Germinal center (tissue), 1 donor: ENCODE data around the gene FAM200B.
A peak's percentile ranks its signal among the peaks of the same experiment; 100 is the strongest.

ENCODE experiments used
- DNase-seq: peaks from one replicate; pipeline ENCODE4 v3.0.0; 2012; ENCODE audit warnings: mixed read lengths, low spot score

FAM200B gene

GRCh38 chr4:15668566-15669435 is 12.8 kb upstream of the FAM200B start:
- DNase-seq, result no peak

- peak; percentile 42 for DNase-seq
Measured at GRCh38 chr4:15670576-15670975, 11.1 kb upstream of the FAM200B start.

- no peak for DNase-seq
Measured at GRCh38 chr4:15672101-15672500, 9.5 kb upstream of the FAM200B start.

- no peak for DNase-seq
Measured at GRCh38 chr4:15673337-15673736, 8.3 kb upstream of the FAM200B start.

- DNase-seq, result no peak
Measured at GRCh38 chr4:15674046-15674445, 7.6 kb upstream of the FAM200B start.

- DNase-seq, result peak; percentile 30
Measured at GRCh38 chr4:15674926-15675325, 6.7 kb upstream of the FAM200B start.

- DNase-seq, result no peak
Measured at GRCh38 chr4:15675356-15675755, 6.3 kb upstream of the FAM200B start.

- DNase-seq, result no peak
Measured at GRCh38 chr4:15676039-15676438, 5.6 kb upstream of the FAM200B start.

GRCh38 chr4:15676899-15677298 is 4.7 kb upstream of the FAM200B start:
- no peak for DNase-seq

- DNase-seq, result no peak
Measured at GRCh38 chr4:15677507-15677988, 4.1 kb upstream of the FAM200B start.

GRCh38 chr4:15681067-15681371 is 608 bp upstream of the FAM200B start:
- no peak for DNase-seq

GRCh38 chr4:15682242-15683142 is 865 bp downstream of the FAM200B start:
- DNase-seq, result no peak

- no peak for DNase-seq
Measured at GRCh38 chr4:15683143-15683495, 1.5 kb downstream of the FAM200B start.

GRCh38 chr4:15684498-15684897 is 2.9 kb downstream of the FAM200B start:
- DNase-seq, result no peak

GRCh38 chr4:15688051-15688450 is 6.4 kb downstream of the FAM200B start:
- no peak for DNase-seq

- DNase-seq, result no peak
Measured at GRCh38 chr4:15689540-15689939, 7.9 kb downstream of the FAM200B start.

GRCh38 chr4:15690020-15690809 is 8.6 kb downstream of the FAM200B start:
- DNase-seq, result no peak

- no peak for DNase-seq
Measured at GRCh38 chr4:15691346-15692135, 9.9 kb downstream of the FAM200B start.

- no peak for DNase-seq
Measured at GRCh38 chr4:15692602-15693001, 11.0 kb downstream of the FAM200B start.

- no peak for DNase-seq
Measured at GRCh38 chr4:15694431-15694830, 12.8 kb downstream of the FAM200B start.

- no peak for DNase-seq
Measured at GRCh38 chr4:15695240-15695699, 13.6 kb downstream of the FAM200B start.
